ENCODE measurements around the gene MYO18A.

- TF ChIP-seq CTCF (IDR thresholded peaks at IDR 0.05; ENCODE audit: low read depth, low read length) (no peak), EZH2phosphoT487 (IDR thresholded peaks at IDR 0.05; ENCODE audit: low read depth) (no peak)
Observed at GRCh38 chr17:29041091-29041490, 139.1 kb downstream of the MYO18A start.
